HCT116 (cell line): Measurements from ENCODE around the gene METTL3. TPM values are rescaled to one million over a fixed set of nuclear protein-coding genes. Genes with fewer than 3 reads are reported as not detected.

ENCODE experiments used
- ATAC-seq: fragments of 200-7000 bp; cut with Tn5 transposase; 2 replicates; pipeline ENCODE4 v1.9.1; 2020; ENCODE audit warnings: mild to moderate bottlenecking, moderate library complexity
- BruUV-seq: library from RNA; stranded (reverse); fragments of 400-500 nt; replicated peaks from 2 replicates; lab custom pipeline; 2021; lab: Mats Ljungman, UMichigan
- CTCF ChIA-PET: fragments of 300-600 bp; sonication (Branson Sonifier 250); formaldehyde crosslinking; loops from one replicate; lab custom pipeline; 2021; ENCODE audit warnings: antibody characterized with exemption; lab: Charles Lee
- POLR2A ChIA-PET: fragments of 300-600, 350-600 bp; sonication (Branson Sonifier 250); formaldehyde crosslinking; loops from one replicate; lab custom pipeline; 2021; ENCODE audit warnings: antibody characterized with exemption; lab: Charles Lee
- RAD21 ChIA-PET, 2 experiments: fragments of 300-600 bp; sonication (Branson Sonifier 250); formaldehyde crosslinking; loops; one replicate each; lab custom pipeline; 2023; ENCODE audit warnings: low total read pairs in 2 of 2; ENCODE audit not compliant: uncharacterized antibody in 2 of 2, unreplicated experiment in 2 of 2, low non-redundant PET in 1 of 2; lab: Charles Lee
- DNase-seq: peaks from one replicate; pipeline ENCODE4 v3.0.0-alpha.2; 2010; ENCODE audit warnings: low read depth, low spot score
- H2AFZ ChIP-seq: fragments of 200-600 bp; shearing (Covaris generic), sonication (generic); 2 replicates; pipeline ENCODE4 v1.6.1; 2017; ENCODE audit warnings: low read depth, mixed run types, mixed read lengths, antibody characterized with exemption, low read length; ENCODE audit not compliant: poor library complexity, severe bottlenecking
- H3K27ac ChIP-seq: 2 replicates; pipeline ENCODE4 v1.5.1; 2012; ENCODE audit warnings: low read depth, low read length
- H3K27me3 ChIP-seq: fragments of 200-600 bp; sonication (generic); 2 replicates; pipeline ENCODE4 v1.6.1; 2016; ENCODE audit warnings: mixed run types, low read length, mixed read lengths; ENCODE audit not compliant: insufficient read depth
- H3K36me3 ChIP-seq, 2 experiments: fragments of 200-500 bp in 1 of 2; fragments of 200-600 bp in 1 of 2; sonication (Bioruptor generic) in 1 of 2; sonication (generic) in 1 of 2; 2 replicates each; pipeline versions ENCODE4 v1.5.1 to v1.6.1; 2014 to 2016; ENCODE audit warnings: low read length in 2 of 2, inconsistent platforms in 1 of 2, mixed read lengths in 1 of 2, mixed run types in 1 of 2; ENCODE audit not compliant: insufficient read depth in 2 of 2, control insufficient read depth in 1 of 2
- H3K4me1 ChIP-seq, 2 experiments: fragments of 200-600 bp in 1 of 2; sonication (generic) in 1 of 2; 2 replicates each; pipeline versions ENCODE4 v1.5.1 to v1.6.1; 2012 to 2017; ENCODE audit warnings: low read length in 2 of 2, inconsistent platforms in 1 of 2, mild to moderate bottlenecking in 1 of 2, mixed read lengths in 1 of 2, mixed run types in 1 of 2, moderate library complexity in 1 of 2; ENCODE audit not compliant: insufficient read depth in 2 of 2, control insufficient read depth in 1 of 2
- H3K4me2 ChIP-seq: fragments of 200-600 bp; sonication (generic); 2 replicates; pipeline ENCODE4 v1.6.1; 2017; ENCODE audit warnings: mixed run types, low read length, mixed read lengths
- H3K4me3 ChIP-seq, 2 experiments: fragments of 200-600 bp in 1 of 2; sonication (generic) in 1 of 2; replicated peaks in 1 of 2; 2 replicates each; pipeline ENCODE4 v1.5.1; 2011 to 2016; ENCODE audit warnings: low read length in 2 of 2, control low read depth in 1 of 2, low read depth in 1 of 2, mild to moderate bottlenecking in 1 of 2, mixed read lengths in 1 of 2, mixed run types in 1 of 2
- H3K79me2 ChIP-seq: fragments of 200-600 bp; sonication (generic); 2 replicates; pipeline ENCODE4 v1.6.1; 2017; ENCODE audit warnings: mild to moderate bottlenecking, mixed run types, low read length, moderate library complexity, mixed read lengths; ENCODE audit not compliant: insufficient read depth
- H3K9ac ChIP-seq: fragments of 200-600 bp; sonication (generic); 2 replicates; pipeline ENCODE4 v1.6.1; 2016; ENCODE audit warnings: low read length, mixed read lengths
- H3K9me2 ChIP-seq: fragments of 200-600 bp; sonication (generic), shearing (Covaris generic); 2 replicates; pipeline ENCODE4 v1.6.1; 2017; ENCODE audit warnings: mixed run types, mild to moderate bottlenecking, moderate library complexity; ENCODE audit not compliant: insufficient read depth
- H3K9me3 ChIP-seq, 2 experiments: fragments of 200-500 bp in 1 of 2; fragments of 200-600 bp in 1 of 2; sonication (Bioruptor generic) in 1 of 2; sonication (generic) in 1 of 2; 2 replicates each; pipeline ENCODE4 v1.6.1; 2014 to 2017; ENCODE audit warnings: low read length in 2 of 2, mixed read lengths in 2 of 2, inconsistent platforms in 1 of 2, low read depth in 1 of 2, mild to moderate bottlenecking in 1 of 2, mixed run types in 1 of 2, moderate library complexity in 1 of 2; ENCODE audit not compliant: control insufficient read depth in 1 of 2, insufficient read depth in 1 of 2
- H4K20me1 ChIP-seq: fragments of 200-600 bp; sonication (generic), shearing (Covaris generic); 2 replicates; pipeline ENCODE4 v1.6.1; 2017; ENCODE audit warnings: mixed run types, mild to moderate bottlenecking, moderate library complexity; ENCODE audit not compliant: insufficient read depth
- CBX3 ChIP-seq: IDR thresholded peaks from 2 replicates; pipeline ENCODE4 v1.6.1; 2012; ENCODE audit warnings: low read depth
- CEBPB ChIP-seq: IDR thresholded peaks from 2 replicates; pipeline ENCODE4 v1.6.1; 2012; ENCODE audit warnings: low read depth
- EGR1 ChIP-seq: IDR thresholded peaks from 2 replicates; pipeline ENCODE4 v1.6.1; 2012; ENCODE audit warnings: low read depth
- ELF1 ChIP-seq: IDR thresholded peaks from 2 replicates; pipeline ENCODE4 v1.6.1; 2012; ENCODE audit warnings: low read depth, borderline replicate concordance
- EZH2phosphoT487 ChIP-seq: fragments of 200-600 bp; IDR thresholded peaks from 2 replicates; pipeline ENCODE4 v1.6.1; 2018; ENCODE audit warnings: antibody characterized with exemption, borderline replicate concordance
- JUND ChIP-seq: IDR thresholded peaks from 2 replicates; pipeline ENCODE4 v1.6.1; 2012
- MAX ChIP-seq: IDR thresholded peaks from 2 replicates; pipeline ENCODE4 v1.6.1; 2012
- POLR2A ChIP-seq: IDR thresholded peaks from 2 replicates; pipeline ENCODE4 v1.7.0; 2011; ENCODE audit warnings: borderline replicate concordance; ENCODE audit not compliant: insufficient read depth, insufficient read length; ENCODE audit errors: extremely low read depth
- RAD21 ChIP-seq: IDR thresholded peaks from 2 replicates; pipeline ENCODE4 v1.6.1; 2012; ENCODE audit warnings: low read depth, mild to moderate bottlenecking
- SRF ChIP-seq: IDR thresholded peaks from 2 replicates; pipeline ENCODE4 v1.6.1; 2012; ENCODE audit warnings: low read depth
- TCF7L2 ChIP-seq: IDR thresholded peaks from 2 replicates; pipeline ENCODE4 v1.7.0; 2011; ENCODE audit warnings: borderline replicate concordance, inconsistent platforms; ENCODE audit not compliant: insufficient read depth, insufficient read length; ENCODE audit errors: extremely low read depth
- YY1 ChIP-seq: IDR thresholded peaks from 2 replicates; pipeline ENCODE4 v1.6.1; 2011; ENCODE audit warnings: low read length, low read depth, moderate library complexity, mild to moderate bottlenecking; ENCODE audit not compliant: insufficient replicate concordance; ENCODE audit errors: extremely low read depth
- ZNF274 ChIP-seq: fragments of 200-500 bp; sonication (Bioruptor generic); IDR thresholded peaks from 2 replicates; pipeline ENCODE4 v1.6.1; 2014; ENCODE audit warnings: mild to moderate bottlenecking, low read depth, low read length, inconsistent platforms
- intact Hi-C: fragments of 100-400 bp; cut with micrococcal nuclease; formaldehyde crosslinking; loops from 2 replicates; pipeline ENCODE4 v1.10.0; 2022
- total RNA-seq: library from RNA; stranded (reverse); gene quantifications from one replicate; pipeline ENCODE4 v1.2.1, GENCODE V29; 2021; ENCODE audit not compliant: unreplicated experiment
- TF ChIP-seq, protein P1 (sequence below): IDR thresholded peaks from 2 replicates; pipeline ENCODE4 v1.6.1; 2012

The METTL3 gene
- total RNA-seq, 1 experiment from 2014 or later: 62.3 TPM

DNA sequence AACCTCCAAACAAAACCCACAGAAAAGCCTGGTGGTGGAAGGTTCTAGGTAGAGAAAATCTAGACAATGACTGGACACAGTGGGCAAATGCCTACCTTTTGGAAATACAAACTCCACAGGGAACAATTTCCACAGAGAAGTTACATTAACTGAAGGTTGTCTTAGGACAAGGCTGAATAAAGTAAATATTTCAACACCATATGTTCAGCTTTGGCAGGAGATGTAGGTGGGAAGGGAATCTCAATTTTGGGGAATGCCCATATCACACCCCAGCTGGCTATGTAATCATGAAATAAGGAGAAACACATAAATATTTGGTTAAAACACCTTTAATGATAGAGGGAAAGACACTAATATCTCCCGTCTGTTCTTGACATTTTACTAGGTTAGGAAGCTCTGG, 9.6 kb upstream of the METTL3 start:
- H3K79me2 ChIP-seq: no peaks in the 10 kb centered on the region
- H3K4me2 ChIP-seq: no peak overlapping the region
- ChIA-PET POLR2A (no interaction called here), CTCF (no interaction called here), RAD21 (no interaction called here)
- BruUV-seq: no TSS peak
- no peak overlapping the region for H3K9ac ChIP-seq
- no peak overlapping the region for H3K4me3 ChIP-seq
- no peaks in the 10 kb centered on the region for H4K20me1 ChIP-seq
- intact Hi-C loops: no loop called here
- no peaks in the 10 kb centered on the region for H3K9me2 ChIP-seq
- TF ChIP-seq EZH2phosphoT487: no peak
- H3K9me3 ChIP-seq: no peaks in the 10 kb centered on the region
- no peak for ATAC-seq
- H3K27ac ChIP-seq: no peak overlapping the region
- H3K36me3 ChIP-seq: no peaks in the 10 kb centered on the region
- H2AFZ ChIP-seq: no peak overlapping the region
- no peaks in the 10 kb centered on the region for H3K4me1 ChIP-seq
- peaks cover 9% of the 10 kb centered on the region; the same call in 1 of the 2 replicates for H3K27me3 ChIP-seq
- no peak for DNase-seq

GRCh38 chr14:21518725-21519124, 7.6 kb upstream of the METTL3 start:
- TF ChIP-seq, protein P1, sequence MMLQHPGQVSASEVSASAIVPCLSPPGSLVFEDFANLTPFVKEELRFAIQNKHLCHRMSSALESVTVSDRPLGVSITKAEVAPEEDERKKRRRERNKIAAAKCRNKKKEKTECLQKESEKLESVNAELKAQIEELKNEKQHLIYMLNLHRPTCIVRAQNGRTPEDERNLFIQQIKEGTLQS: no peak
- TF ChIP-seq YY1 (no peak), EGR1 (no peak), ELF1 (no peak), EZH2phosphoT487 (no peak), CEBPB (no peak), RAD21 (no peak), POLR2A (no peak), SRF (no peak), TCF7L2 (no peak), MAX (no peak), CBX3 (no peak), JUND (no peak), ZNF274 (no peak)
- ChIA-PET POLR2A (no interaction called here), RAD21 (no interaction called here), CTCF (interaction anchor here (2.4 kb wide), 1 partner anchor 20 kb away, joined by 5 read pairs; no protein-coding TSS in a partner anchor)
- H3K9me3 ChIP-seq: no peaks in the 10 kb centered on the region
- intact Hi-C loops: no loop called here
- H3K27ac ChIP-seq: no peak overlapping the region
- H3K4me3 ChIP-seq: no peak overlapping the region
- no peak overlapping the region for H3K9ac ChIP-seq
- no TSS peak for BruUV-seq
- no peaks in the 10 kb centered on the region for H4K20me1 ChIP-seq
- peaks cover 9% of the 10 kb centered on the region; the same call in 1 of the 2 replicates for H3K27me3 ChIP-seq
- no peaks in the 10 kb centered on the region for H3K9me2 ChIP-seq
- no peaks in the 10 kb centered on the region for H3K4me1 ChIP-seq
- H2AFZ ChIP-seq: no peak overlapping the region
- DNase-seq: no peak
- no peaks in the 10 kb centered on the region for H3K79me2 ChIP-seq
- no peak for ATAC-seq
- H3K4me2 ChIP-seq: no peak overlapping the region
- no peaks in the 10 kb centered on the region for H3K36me3 ChIP-seq
